ENCODE results near the gene MN1.

MN1 gene

DNA sequence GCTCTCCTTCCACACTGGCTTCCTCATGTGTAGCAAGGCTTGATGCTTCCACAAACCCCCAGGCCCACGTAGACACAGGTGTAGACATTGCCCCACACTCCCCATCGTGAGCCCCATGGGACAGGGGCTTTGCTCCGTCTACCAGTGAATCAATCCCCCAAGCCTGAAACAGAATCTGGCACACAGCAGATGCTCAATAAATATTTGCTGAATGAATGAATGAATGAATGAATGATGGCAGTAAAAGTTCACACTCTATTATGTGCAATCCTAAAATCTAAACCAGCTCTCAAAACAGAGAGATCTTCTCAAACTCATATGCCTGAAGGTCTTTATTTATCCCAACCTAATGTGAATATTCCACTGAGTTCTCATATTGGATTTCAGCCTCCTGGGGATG is 69.9 kb downstream of the MN1 start:
- no peak for DNase-seq

DNA sequence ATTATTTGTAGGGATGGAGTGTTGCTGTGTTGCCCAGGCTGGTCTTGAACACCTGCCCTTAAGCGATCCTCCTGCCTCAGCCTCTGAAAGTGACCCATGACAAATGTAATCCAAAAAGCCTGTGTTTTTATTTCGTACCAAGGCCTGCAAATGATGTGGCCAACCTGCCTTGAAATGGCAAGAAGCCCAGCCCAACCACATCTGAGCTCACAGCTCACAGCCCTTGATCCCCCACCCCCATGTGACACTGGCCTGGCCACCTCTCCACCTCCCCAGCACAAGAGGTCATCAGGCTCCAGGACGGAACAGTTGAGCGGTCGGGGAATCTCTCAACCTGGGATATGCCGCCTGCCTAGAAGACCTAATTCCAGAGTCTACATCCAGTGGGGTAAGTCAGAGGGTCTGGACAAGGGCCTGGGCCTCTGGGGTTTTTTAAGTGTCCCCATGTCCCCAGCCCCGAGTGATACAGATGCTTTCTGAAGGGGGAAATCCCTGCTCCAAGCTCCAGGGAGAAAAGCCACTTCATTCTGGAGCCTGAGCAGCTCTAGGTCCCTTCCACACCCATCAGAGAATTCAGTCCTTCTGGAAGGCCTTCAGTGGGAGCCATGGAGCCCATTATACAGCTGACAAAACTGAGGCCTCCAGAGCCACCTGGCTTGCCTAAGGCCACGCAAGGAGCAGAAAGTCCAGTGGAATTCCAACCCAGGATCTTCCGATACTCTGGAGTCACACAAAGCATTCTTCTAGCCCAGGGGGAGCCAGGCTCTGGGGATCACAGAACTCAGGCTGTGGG is 70.7 kb downstream of the MN1 start:
- DNase-seq = no peak

DNA sequence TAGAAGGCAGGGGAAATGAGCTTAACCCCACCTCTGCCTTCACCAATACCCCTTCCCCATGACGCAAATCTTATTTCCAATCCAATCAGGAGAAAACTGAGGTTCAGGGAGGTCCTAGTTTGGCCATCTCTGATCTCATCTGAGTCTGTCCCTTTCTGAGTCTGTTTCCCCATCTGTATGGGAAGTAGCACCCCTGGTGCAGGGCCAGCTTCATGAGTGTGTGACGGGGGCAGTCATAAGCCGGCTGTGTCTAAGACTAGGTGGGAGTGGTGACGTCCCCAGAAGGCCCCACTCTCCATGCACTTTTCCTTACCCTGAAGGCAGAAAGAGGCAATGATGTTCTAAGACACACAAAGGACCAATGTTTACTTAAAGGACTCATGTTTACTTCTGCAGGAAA is 72.3 kb downstream of the MN1 start:
- no peak for DNase-seq

DNA sequence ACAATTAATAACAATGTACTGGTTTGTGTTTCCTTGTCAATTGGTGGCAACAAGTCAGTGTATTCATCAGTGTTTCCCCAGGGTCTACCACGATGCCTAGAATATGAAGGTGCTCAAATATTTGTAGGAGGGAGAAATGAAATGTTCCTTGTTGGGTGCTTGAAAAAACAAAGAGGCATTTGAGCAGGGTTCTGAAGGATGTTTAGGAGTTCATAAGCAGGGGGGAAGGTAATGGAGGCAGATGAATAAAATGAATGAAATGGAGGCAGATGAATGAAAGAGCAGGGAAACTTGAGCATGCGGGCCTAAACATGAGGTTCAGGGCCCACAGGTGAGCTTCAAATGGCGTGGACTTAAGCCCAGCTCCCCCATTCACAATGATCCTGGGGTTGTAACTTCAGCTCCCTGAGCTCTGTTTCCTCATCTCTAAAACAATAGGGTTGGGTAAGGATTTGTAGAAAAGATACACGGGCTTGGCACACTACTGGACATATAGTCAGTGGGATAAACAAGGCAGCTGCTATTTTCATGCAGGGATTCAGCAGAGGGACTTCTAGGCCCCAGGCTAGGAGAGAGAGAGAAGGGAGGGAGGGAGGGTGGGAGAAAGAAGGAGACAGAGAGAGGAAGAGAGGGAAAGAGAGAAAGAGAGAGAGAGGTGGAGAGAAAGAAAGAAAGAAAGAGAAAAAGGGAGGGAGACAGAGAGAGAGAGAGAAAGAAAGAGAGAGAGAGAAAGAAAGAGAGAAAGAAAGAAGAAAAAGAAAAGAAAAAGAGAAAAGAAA is 73.7 kb downstream of the MN1 start:
- DNase-seq = no peak

DNA sequence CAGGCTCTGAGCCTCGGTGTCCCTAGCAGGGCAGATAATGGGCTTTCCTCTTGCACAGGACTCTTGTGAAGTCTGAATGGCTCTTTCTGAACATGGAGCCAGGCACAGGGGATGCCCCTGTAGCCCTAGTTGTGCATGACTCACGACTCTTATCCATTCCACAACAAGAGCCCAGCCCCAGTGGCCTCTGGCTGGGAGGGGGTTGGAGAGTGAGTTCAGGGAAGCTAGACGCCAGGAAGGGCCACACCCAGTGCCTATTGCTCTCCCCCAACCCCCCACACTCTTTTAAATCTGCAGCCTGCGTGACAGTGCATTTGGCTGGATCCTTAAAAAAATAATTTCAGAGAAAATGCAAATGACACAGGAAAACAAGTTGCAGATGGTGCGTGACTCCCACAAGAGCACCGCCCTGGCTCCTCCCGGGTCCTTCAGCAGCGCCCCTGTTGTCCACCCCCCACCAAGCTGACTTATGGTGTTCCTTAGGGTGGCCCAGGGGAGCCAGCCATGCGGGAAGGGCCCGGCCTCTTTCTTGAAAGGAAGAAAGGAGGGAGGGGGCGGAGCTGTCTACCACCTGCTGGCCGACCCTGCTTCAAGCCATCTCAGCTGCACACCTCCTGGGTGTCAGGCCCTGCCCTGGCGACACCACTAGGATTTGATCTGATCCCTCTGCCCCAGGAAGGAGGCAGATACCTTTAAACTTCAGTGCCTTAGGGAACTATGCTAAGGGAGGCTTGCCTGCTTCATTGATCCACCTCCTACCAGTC is 74.7 kb downstream of the MN1 start:
- DNase-seq = no peak

DNA sequence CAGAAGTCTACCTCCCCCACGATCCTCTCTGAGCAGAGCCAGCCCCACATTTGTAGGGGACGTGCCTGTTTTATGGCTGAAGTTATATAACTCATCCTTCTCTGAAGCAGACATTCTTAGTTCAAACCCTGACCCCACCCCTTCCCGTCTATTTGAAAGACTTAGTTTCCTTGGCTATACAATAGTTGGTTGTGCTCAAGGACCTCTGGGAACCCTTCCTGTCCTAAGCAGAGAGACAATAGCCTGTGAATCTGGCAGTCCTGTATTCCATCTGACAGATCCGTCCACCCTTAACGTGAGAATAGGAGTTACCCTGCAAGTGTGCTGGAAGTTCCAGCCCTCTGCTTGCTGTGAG is 75.2 kb downstream of the MN1 start:
- no peak for DNase-seq

DNA sequence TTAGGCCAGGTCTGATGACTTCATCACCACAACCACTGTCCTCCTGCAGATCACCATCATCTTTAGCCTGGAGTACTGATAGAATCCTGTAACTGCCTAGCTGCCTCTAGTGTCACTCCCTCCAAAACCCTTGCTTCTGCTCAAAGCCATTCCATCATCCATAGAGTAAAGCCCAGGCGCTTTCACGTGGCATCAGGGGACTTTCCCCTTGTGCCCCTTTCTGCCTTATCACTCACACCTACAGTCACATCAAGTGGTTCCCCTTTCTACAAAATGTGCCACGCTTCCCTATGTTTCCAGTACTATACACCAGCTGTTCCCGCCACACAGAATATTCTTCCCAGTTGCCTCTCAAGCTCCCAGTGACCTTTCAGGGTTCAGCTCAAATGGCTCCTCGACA is 75.9 kb downstream of the MN1 start:
- DNase-seq = no peak

DNA sequence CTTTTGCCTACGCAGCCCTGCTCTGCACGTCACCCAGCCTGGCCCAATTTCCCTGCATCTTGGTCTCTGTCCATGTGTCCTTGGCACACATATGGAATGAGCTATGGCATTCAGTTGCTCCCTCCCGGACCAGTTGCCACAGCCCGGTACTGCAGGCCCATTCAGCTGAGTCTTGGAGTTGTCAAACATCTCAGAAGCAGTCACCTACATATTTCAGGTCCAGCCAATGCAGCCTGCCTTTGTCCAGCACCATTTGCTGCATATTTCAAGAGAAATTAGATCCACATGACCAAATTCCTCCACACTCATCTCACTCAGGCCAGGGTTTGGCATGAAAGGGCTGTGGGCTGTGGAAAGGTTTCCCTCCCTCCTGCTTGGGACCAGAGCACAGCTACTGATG is 76.8 kb downstream of the MN1 start:
- no peak for DNase-seq

DNA sequence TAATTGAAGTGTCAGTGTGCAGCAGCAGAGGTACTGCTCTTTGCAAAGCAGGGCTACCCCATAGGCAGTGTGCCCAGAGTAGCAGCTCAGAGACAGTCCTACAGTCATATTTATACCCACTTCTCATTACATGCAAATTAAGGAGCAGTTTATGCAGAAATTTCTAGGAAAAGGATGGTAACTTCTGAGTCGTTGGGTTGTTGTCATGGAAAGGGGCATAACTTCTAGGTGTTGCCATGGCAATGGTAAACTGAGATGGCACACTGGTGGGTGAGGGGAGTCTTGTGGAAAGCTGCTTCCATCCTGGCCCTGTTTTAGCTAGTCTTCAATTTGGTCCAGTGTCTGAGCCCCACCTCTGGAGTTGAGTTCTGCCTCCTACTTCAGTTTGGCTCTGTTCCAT is 77.4 kb downstream of the MN1 start:
- DNase-seq = no peak

DNA sequence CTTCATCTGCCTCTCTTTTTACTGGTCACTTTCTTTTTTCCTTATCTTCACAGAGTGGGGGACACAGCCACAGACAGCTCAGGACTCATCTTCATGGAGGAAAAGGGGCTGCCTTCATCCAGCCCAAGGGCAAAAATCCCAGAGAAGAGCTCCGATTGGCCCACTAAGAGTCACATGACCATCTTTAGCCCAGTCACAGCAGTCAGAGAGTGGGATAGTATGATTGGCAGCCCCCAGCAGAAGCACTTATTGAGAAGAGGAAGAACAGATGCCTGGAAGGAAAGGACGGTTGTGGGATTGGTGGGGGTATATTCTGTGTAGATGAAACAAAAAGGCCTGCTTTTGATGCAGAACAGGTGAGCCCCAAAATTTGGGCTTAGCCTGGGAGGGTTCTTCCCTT is 77.8 kb downstream of the MN1 start:
- DNase-seq = no peak

DNA sequence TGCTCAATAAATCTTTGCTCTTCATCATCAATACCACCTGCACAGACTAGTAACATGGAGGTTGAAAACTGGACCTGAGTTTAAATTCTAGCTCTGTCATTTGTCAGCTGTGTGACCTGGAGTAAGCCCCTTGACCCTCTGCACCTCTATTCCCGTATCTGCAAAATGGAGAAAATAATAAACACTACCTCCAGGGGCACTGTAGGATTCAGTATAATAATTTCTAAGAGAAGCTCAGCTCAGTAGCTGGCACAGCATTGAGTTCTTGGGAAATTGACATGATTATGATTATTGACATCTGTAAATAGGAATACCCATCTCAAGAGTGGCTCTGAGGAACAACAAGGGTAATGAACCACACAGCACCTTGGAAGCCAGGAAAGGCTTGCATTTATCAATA is 78.4 kb downstream of the MN1 start:
- no peak for DNase-seq

DNA sequence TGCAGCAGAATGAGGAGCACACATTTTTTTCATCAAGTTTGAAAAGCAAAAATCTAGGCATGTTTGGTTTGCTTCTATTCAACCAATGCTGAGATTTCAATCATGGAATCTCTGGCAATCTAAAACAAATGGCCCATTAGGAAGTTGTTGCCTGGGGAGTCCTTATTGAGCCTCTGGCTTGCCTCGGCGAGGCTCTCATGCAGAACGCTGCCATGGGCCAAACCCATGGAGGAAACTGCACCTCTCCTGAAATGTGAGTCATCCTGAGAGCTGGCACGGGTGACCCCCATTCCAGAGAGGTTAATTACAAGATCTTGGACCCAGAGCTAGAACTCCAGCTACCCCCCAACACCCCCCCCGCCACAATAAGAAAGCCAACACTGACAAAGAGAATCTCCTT is 80.7 kb downstream of the MN1 start:
- no peak for DNase-seq

DNA sequence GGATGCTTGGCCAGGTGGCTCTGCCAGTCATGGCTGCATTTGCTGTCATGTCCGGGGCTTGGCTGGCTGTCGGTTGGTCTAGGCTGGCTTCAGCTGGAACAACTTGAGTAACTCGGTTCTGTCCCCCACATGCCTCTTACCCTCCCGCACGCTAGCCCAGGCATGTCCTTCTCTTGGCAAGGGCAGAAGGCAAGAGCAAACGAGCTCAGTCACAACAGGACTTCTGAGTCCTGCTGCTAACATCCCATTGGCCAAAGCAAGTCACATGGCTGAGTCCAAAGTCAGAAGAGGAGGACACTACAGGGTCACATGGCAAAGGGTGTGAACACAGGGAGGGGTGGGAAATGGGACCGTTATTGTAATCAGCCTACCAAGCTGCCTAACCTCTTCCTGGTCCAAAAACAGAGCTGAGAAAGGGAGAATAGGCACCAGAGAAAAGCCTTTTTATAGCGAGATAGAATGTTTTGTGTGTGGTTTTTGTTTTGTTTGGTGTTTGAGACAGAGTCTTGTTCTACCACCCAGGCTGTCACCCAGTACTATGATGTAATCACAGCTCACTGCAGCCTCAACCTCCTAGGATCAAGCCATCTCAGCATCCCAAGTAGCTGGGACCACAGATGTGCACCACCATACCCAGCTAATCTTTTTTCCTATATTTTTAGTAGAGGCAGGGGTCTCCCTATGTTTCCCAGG is 81.9 kb downstream of the MN1 start:
- DNase-seq = no peak

DNA sequence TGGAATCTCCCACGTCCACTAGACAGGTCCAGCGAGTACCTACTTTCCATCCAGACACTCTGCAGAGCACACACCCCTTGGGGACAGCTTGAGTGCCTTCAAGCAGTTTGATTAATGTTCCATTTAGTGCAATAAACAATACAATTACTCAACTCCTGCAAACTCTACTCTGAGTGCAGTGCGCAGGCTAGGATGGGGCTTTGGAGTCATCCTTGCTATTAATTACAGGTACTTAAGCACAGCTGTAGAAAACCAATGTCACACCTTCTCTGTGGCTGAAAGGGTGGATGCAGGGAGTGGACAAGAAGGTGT is 82.6 kb downstream of the MN1 start:
- DNase-seq = no peak

DNA sequence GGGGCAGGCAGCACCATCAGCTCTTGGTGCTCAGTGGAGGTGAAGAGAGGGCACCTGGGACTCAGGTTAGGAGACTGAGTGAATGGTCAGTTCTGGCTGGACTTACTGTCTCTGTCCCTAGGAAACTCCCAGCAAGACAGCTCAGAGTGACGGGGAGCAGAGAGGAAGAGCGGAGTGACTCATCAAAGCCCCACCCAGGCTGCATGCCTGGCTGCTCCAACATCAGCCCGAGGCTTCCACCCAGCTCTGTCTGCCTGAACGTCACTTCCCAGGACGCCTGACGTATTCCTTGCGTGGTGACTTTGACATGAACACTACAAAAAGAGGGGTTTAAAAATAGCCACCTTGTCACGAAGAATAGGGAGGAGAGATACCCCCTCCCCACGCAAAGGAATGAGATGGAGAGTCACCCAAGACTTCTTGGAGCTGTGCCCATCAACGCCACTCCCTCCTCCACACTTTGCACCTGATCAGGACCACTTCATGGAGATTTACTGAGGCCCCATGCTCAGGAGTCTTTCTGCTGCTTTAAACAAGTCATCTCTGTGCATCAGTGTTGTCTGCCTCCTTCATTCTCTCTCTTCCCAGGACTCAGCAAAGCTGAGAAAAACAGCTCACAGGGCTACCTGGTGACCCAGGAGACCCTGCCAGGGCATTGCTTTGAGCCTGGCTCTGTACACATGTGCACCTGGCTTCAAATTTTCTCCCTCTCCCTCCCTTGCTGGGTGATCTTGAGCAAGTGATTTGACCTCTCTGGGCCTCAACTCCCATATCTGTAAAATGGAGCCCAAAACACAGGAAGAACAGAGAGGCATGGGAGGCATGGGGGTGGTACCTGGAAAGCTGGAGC is 83.1 kb downstream of the MN1 start:
- DNase-seq = no peak

DNA sequence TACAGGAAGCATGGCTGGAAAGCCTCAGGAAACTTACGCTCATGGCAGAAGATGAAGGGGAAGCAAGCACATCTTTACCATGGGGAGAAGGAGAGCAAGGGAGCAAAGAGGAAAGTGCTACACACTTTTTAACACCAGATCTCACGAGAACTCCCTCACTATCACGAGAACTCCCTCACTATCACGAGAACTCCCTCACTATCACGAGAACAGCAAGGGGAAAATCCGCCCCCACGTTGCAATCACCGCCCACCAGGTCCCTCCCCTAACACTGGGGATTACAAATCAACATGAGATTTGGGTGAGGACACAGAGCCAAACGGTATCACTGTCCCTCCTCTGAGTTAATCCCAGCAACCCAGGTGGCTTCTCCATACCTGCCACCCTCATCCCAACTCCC is 84.5 kb downstream of the MN1 start:
- no peak for DNase-seq

DNA sequence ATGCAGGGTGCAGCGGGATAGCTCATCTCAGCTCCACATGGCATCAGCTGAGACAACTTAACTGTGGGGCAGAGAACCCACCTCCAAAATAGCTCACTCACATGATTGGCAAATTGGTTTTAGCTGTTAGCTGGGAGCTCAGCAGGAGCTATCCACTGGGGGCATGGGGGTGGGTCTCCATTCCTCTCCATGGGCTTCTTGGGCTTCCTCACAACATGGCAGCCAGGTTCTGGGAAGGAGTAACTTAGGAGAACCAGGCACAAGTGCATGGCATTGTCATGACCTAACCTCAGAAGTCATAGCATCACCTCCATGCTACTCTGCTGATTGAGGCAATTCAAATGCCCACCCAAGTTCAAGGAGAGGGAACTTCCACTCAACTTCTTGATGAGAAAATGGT is 85.5 kb downstream of the MN1 start:
- no peak for DNase-seq

DNA sequence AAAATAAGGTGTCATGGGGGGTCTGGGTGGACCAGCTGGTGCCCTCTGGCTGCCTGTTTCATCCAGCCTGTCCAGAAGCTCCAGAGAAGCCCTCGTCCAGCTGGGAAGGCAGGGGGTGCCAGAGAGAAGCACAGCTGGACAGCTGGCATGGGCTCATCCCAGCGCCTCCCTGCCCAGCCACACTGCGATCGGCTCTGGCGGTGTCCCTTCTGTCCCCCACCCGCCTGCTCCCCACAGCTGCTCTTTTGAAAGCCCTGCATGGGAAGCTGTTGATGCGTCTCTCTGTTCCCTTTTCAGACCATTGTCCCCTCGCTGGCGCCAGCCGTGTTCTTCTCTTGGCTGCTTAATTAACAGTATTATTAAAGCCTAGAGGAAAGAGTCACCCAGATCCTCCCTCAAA is 86.5 kb downstream of the MN1 start:
- DNase-seq = no peak

DNA sequence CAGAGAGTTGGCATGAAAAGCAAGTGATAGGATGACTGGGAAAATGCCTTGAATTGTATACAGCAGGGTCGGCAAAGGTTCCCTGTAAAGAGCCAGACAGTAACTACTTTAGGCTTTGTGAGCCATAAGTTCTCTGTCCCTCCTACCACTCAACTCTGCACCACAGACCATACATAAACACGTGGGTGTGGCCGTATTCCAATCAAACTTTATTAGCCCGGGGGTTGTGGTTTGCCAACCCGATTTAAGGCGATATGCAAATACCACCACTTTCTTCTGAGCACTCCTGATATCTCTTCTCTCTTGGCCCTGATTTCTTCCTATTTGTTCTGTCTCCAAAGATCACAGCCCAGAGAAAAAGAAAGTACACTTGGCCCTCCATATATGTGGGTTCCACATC is 87.5 kb downstream of the MN1 start:
- DNase-seq = no peak

DNA sequence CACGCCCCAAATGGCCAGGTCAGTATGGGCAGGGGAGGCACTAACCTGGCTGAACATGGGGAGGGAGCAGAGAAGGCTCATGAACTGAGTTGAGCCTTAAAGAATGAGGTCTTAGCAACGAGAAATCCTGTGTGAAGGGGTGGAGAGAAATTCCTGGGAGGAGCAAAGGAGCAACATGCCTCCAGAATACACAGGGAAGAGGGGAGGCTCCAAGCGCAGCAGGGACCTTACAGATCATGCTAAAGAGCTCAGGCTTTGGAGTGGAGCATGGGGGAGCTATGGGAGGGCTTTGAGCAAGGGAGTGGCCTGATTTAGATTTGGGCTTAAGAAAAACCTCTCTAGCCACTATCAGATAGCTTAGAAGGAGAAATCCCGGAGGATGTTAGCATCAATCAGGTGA is 88.1 kb downstream of the MN1 start:
- DNase-seq = no peak

DNA sequence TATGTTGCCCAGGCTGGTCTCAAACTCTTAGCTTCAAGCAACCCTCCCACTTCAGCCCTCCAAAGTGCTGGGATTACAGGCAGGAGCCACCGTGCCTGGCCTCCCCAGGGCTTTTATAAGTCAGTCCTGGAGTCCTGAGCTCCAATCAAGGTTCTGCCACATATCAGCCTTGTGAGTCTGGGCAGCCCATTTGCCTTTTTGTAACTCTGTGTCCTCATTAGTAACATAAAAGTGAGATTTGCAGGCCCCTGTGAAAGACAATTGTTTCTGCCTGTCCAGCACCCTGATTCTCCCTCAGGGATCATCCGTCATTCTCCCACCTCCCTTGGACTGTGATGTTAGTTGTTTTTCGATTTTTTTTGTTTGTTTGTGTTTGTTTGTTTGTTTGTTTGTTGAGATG is 89.8 kb downstream of the MN1 start:
- no peak for DNase-seq

DNA sequence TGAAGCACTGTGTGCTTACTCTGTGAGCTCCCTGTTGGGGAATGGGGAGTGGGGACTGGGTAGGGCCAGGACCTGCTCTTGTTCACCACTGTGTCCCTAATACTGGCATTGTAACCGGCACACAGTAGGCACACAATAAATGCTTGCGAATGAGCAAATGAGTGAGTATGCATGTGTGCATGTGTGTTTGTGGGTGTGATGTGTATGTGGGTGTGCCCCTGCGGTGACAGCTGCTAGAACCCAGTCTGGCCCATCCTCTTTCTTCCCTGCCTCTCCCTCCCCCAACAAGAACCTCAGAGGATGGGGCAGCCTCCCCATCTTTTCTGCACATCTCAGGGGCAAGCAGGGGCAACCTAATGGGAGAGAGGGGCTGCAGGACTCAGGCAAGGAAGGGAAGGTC is 90.5 kb downstream of the MN1 start:
- DNase-seq = no peak

All from activated CD4-positive, CD25-positive, alpha-beta regulatory T cell treated with anti-CD3 and anti-CD28 coated beads, Interleukin-2, amount 50 U/mL, for 72 hours (primary cell).